HCT116 (cell line): ENCODE data around the gene ATP13A2. TPM values are rescaled to one million over a fixed set of nuclear protein-coding genes. Genes with fewer than 3 reads are reported as not detected.

ENCODE experiments used
- ATAC-seq: fragments of 200-7000 bp; cut with Tn5 transposase; 2 replicates; pipeline ENCODE4 v1.9.1; 2020; ENCODE audit warnings: mild to moderate bottlenecking, moderate library complexity
- BruUV-seq: library from RNA; stranded (reverse); fragments of 400-500 nt; replicated peaks from 2 replicates; lab custom pipeline; 2021; lab: Mats Ljungman, UMichigan
- CTCF ChIA-PET: fragments of 300-600 bp; sonication (Branson Sonifier 250); formaldehyde crosslinking; loops from one replicate; lab custom pipeline; 2021; ENCODE audit warnings: antibody characterized with exemption; lab: Charles Lee
- POLR2A ChIA-PET: fragments of 300-600, 350-600 bp; sonication (Branson Sonifier 250); formaldehyde crosslinking; loops from one replicate; lab custom pipeline; 2021; ENCODE audit warnings: antibody characterized with exemption; lab: Charles Lee
- RAD21 ChIA-PET, 2 experiments: fragments of 300-600 bp; sonication (Branson Sonifier 250); formaldehyde crosslinking; loops; one replicate each; lab custom pipeline; 2023; ENCODE audit warnings: low total read pairs in 2 of 2; ENCODE audit not compliant: uncharacterized antibody in 2 of 2, unreplicated experiment in 2 of 2, low non-redundant PET in 1 of 2; lab: Charles Lee
- DNase-seq: peaks from one replicate; pipeline ENCODE4 v3.0.0-alpha.2; 2010; ENCODE audit warnings: low read depth, low spot score
- H2AFZ ChIP-seq: fragments of 200-600 bp; shearing (Covaris generic), sonication (generic); 2 replicates; pipeline ENCODE4 v1.6.1; 2017; ENCODE audit warnings: low read depth, mixed run types, mixed read lengths, antibody characterized with exemption, low read length; ENCODE audit not compliant: poor library complexity, severe bottlenecking
- H3K27ac ChIP-seq: 2 replicates; pipeline ENCODE4 v1.5.1; 2012; ENCODE audit warnings: low read depth, low read length
- H3K27me3 ChIP-seq: fragments of 200-600 bp; sonication (generic); 2 replicates; pipeline ENCODE4 v1.6.1; 2016; ENCODE audit warnings: mixed run types, low read length, mixed read lengths; ENCODE audit not compliant: insufficient read depth
- H3K36me3 ChIP-seq, 2 experiments: fragments of 200-500 bp in 1 of 2; fragments of 200-600 bp in 1 of 2; sonication (Bioruptor generic) in 1 of 2; sonication (generic) in 1 of 2; 2 replicates each; pipeline versions ENCODE4 v1.5.1 to v1.6.1; 2014 to 2016; ENCODE audit warnings: low read length in 2 of 2, inconsistent platforms in 1 of 2, mixed read lengths in 1 of 2, mixed run types in 1 of 2; ENCODE audit not compliant: insufficient read depth in 2 of 2, control insufficient read depth in 1 of 2
- H3K4me1 ChIP-seq, 2 experiments: fragments of 200-600 bp in 1 of 2; sonication (generic) in 1 of 2; 2 replicates each; pipeline versions ENCODE4 v1.5.1 to v1.6.1; 2012 to 2017; ENCODE audit warnings: low read length in 2 of 2, inconsistent platforms in 1 of 2, mild to moderate bottlenecking in 1 of 2, mixed read lengths in 1 of 2, mixed run types in 1 of 2, moderate library complexity in 1 of 2; ENCODE audit not compliant: insufficient read depth in 2 of 2, control insufficient read depth in 1 of 2
- H3K4me2 ChIP-seq: fragments of 200-600 bp; sonication (generic); 2 replicates; pipeline ENCODE4 v1.6.1; 2017; ENCODE audit warnings: mixed run types, low read length, mixed read lengths
- H3K4me3 ChIP-seq, 2 experiments: fragments of 200-600 bp in 1 of 2; sonication (generic) in 1 of 2; replicated peaks in 1 of 2; 2 replicates each; pipeline ENCODE4 v1.5.1; 2011 to 2016; ENCODE audit warnings: low read length in 2 of 2, control low read depth in 1 of 2, low read depth in 1 of 2, mild to moderate bottlenecking in 1 of 2, mixed read lengths in 1 of 2, mixed run types in 1 of 2
- H3K79me2 ChIP-seq: fragments of 200-600 bp; sonication (generic); 2 replicates; pipeline ENCODE4 v1.6.1; 2017; ENCODE audit warnings: mild to moderate bottlenecking, mixed run types, low read length, moderate library complexity, mixed read lengths; ENCODE audit not compliant: insufficient read depth
- H3K9ac ChIP-seq: fragments of 200-600 bp; sonication (generic); 2 replicates; pipeline ENCODE4 v1.6.1; 2016; ENCODE audit warnings: low read length, mixed read lengths
- H3K9me2 ChIP-seq: fragments of 200-600 bp; sonication (generic), shearing (Covaris generic); 2 replicates; pipeline ENCODE4 v1.6.1; 2017; ENCODE audit warnings: mixed run types, mild to moderate bottlenecking, moderate library complexity; ENCODE audit not compliant: insufficient read depth
- H3K9me3 ChIP-seq, 2 experiments: fragments of 200-500 bp in 1 of 2; fragments of 200-600 bp in 1 of 2; sonication (Bioruptor generic) in 1 of 2; sonication (generic) in 1 of 2; 2 replicates each; pipeline ENCODE4 v1.6.1; 2014 to 2017; ENCODE audit warnings: low read length in 2 of 2, mixed read lengths in 2 of 2, inconsistent platforms in 1 of 2, low read depth in 1 of 2, mild to moderate bottlenecking in 1 of 2, mixed run types in 1 of 2, moderate library complexity in 1 of 2; ENCODE audit not compliant: control insufficient read depth in 1 of 2, insufficient read depth in 1 of 2
- H4K20me1 ChIP-seq: fragments of 200-600 bp; sonication (generic), shearing (Covaris generic); 2 replicates; pipeline ENCODE4 v1.6.1; 2017; ENCODE audit warnings: mixed run types, mild to moderate bottlenecking, moderate library complexity; ENCODE audit not compliant: insufficient read depth
- ELF1 ChIP-seq: IDR thresholded peaks from 2 replicates; pipeline ENCODE4 v1.6.1; 2012; ENCODE audit warnings: low read depth, borderline replicate concordance
- JUND ChIP-seq: IDR thresholded peaks from 2 replicates; pipeline ENCODE4 v1.6.1; 2012
- POLR2A ChIP-seq: IDR thresholded peaks from 2 replicates; pipeline ENCODE4 v1.7.0; 2011; ENCODE audit warnings: borderline replicate concordance; ENCODE audit not compliant: insufficient read depth, insufficient read length; ENCODE audit errors: extremely low read depth
- SP1 ChIP-seq: IDR thresholded peaks from 2 replicates; pipeline ENCODE4 v1.6.1; 2012; ENCODE audit warnings: low read depth
- TCF7L2 ChIP-seq: IDR thresholded peaks from 2 replicates; pipeline ENCODE4 v1.7.0; 2011; ENCODE audit warnings: borderline replicate concordance, inconsistent platforms; ENCODE audit not compliant: insufficient read depth, insufficient read length; ENCODE audit errors: extremely low read depth
- ZFX ChIP-seq: fragments of 450-650 bp; IDR thresholded peaks from 2 replicates; pipeline ENCODE4 v1.6.1; 2017
- ZNF274 ChIP-seq: fragments of 200-500 bp; sonication (Bioruptor generic); IDR thresholded peaks from 2 replicates; pipeline ENCODE4 v1.6.1; 2014; ENCODE audit warnings: mild to moderate bottlenecking, low read depth, low read length, inconsistent platforms
- intact Hi-C: fragments of 100-400 bp; cut with micrococcal nuclease; formaldehyde crosslinking; loops from 2 replicates; pipeline ENCODE4 v1.10.0; 2022
- total RNA-seq: library from RNA; stranded (reverse); gene quantifications from one replicate; pipeline ENCODE4 v1.2.1, GENCODE V29; 2021; ENCODE audit not compliant: unreplicated experiment

Gene ATP13A2
- total RNA-seq, 1 experiment from 2014 or later: 60.5 TPM

- TF ChIP-seq ZNF274 (no peak), POLR2A (no peak), SP1 (no peak)
These were observed 3.2 kb upstream of the ATP13A2 start (continued) for GRCh38 chr1:17014671-17015567.

GRCh38 chr1:17013491-17014320, 2.0 kb upstream of the ATP13A2 start:
- Histone ChIP-seq H3K79me2 (no peaks in the 10 kb centered on the region), H2AFZ (no peak overlapping the region), H3K27me3 (no peaks in the 10 kb centered on the region), H3K4me3 (no peak overlapping the region), H3K9me2 (no peaks in the 10 kb centered on the region), H3K36me3 (peaks cover 5 to 7% of the 10 kb centered on the region in 2 experiments; a peak in 3 of 4 replicates), H3K9ac (no peak overlapping the region), H3K27ac (no peak overlapping the region), H3K4me2 (no peak overlapping the region), H4K20me1 (no peaks in the 10 kb centered on the region), H3K4me1 (peaks cover 17 to 40% of the 10 kb centered on the region in 2 experiments), H3K9me3 (no peaks in the 10 kb centered on the region)
- TF ChIP-seq ELF1 (no peak), ZFX (no peak), ZNF274 (no peak), JUND (no peak), POLR2A (no peak), TCF7L2 (no peak)
- DNase-seq (no peak), ATAC-seq (no peak)
- CTCF ChIA-PET: no interaction called here
- RAD21 ChIA-PET: no interaction called here
- intact Hi-C loops: loop anchor here (5.0 kb wide), 2 partner anchors 34 to 51 kb away; no protein-coding TSS in a partner anchor
- BruUV-seq: no TSS peak
- POLR2A ChIA-PET: interaction anchor here (1.3 kb wide), 1 partner anchor 109 kb away, joined by 4 read pairs; no protein-coding TSS in a partner anchor
